CD4-positive, alpha-beta T cell treated with Interleukin-1 beta for 1 hour (primary cell): ENCODE measurements around the gene XKR3.
"Not testable (repeated sequence)": the region's sequence is repeated elsewhere in the genome, so short reads cannot be mapped to it uniquely, and the experiment has no call there.

Experiments
- DNase-seq, 2 donors: peaks; one replicate each; pipeline ENCODE4 v3.0.0-alpha.2; 2020 to 2022

XKR3 gene

DNA sequence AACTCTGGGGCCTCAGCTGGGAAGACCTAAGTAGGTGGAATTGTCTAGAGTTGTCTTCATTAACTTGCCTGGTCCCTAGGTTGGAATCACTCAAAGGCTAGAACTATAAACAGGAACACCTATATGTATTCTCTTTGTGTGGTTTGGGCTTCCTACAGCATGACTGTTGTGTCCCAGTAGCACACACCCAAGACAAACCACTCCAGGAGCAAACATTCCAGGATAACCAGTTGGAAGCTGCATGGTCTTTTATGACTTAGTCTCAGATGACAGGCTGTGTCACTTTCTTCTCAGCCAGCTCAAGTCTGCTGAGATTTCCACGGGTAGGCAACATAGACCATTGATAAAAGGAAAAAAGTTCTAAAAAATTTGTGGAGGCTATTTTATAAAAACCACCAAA lies 90.9 kb downstream of the XKR3 start:
- DNase-seq = not testable (repeated sequence)
